ENCODE measurements around the gene CAPN10. TPM values are rescaled to one million over a fixed set of nuclear protein-coding genes. Genes with fewer than 3 reads are reported as not detected.

CAPN10 gene
- polyA plus RNA-seq, 1 donor (not counting 4 experiments of a cell fraction or from before 2014, with no cell fraction given), result 7.1 TPM

- dilution Hi-C loops (cut with MboI; ENCODE audit: extremely low pct_ligation_motif_present, low sequenced_read_pairs), result no loop called here
- Histone ChIP-seq H3K27ac (ENCODE audit: control insufficient read depth, insufficient read depth, low read length) (no peak overlapping the region), H3K79me2 (ENCODE audit: control insufficient read depth, insufficient read depth, low read length) (no peaks in the 10 kb centered on the region), H3K4me1 (ENCODE audit: control insufficient read depth, extremely low read depth, insufficient read depth, low read length) (peaks cover 23% of the 10 kb centered on the region), H4K20me1 (ENCODE audit: control insufficient read depth, extremely low read depth, insufficient read depth, low read length) (peaks cover 5% of the 10 kb centered on the region), H3K9ac (ENCODE audit: control insufficient read depth, extremely low read depth, insufficient read depth, low read length) (no peak overlapping the region), H2AFZ (ENCODE audit: control insufficient read depth, low read length) (no peak overlapping the region), H3K9me1 (ENCODE audit: control insufficient read depth, extremely low read depth, insufficient read depth, low read length) (peaks cover 2% of the 10 kb centered on the region), H3K27me3 (ENCODE audit: control insufficient read depth, extremely low read depth, insufficient read depth, low read length) (no peaks in the 10 kb centered on the region), H3K4me2 (ENCODE audit: control insufficient read depth, extremely low read depth, insufficient read depth, low read depth, low read length) (no peak overlapping the region), H3K36me3 (ENCODE audit: control insufficient read depth in 2 of 2, extremely low read depth in 1 of 2, insufficient read depth in 2 of 2, low read length in 2 of 2) (peaks cover 4 to 8% of the 10 kb centered on the region in 2 experiments), H3K9me3 (ENCODE audit: control insufficient read depth, low read depth, low read length) (no peaks in the 10 kb centered on the region), H3K4me3 (ENCODE audit: control insufficient read depth in 2 of 3, extremely low read depth in 1 of 3, insufficient read depth in 2 of 3, low read depth in 1 of 3, low read length in 3 of 3) (no peak overlapping the region)
- TF ChIP-seq, protein P1, sequence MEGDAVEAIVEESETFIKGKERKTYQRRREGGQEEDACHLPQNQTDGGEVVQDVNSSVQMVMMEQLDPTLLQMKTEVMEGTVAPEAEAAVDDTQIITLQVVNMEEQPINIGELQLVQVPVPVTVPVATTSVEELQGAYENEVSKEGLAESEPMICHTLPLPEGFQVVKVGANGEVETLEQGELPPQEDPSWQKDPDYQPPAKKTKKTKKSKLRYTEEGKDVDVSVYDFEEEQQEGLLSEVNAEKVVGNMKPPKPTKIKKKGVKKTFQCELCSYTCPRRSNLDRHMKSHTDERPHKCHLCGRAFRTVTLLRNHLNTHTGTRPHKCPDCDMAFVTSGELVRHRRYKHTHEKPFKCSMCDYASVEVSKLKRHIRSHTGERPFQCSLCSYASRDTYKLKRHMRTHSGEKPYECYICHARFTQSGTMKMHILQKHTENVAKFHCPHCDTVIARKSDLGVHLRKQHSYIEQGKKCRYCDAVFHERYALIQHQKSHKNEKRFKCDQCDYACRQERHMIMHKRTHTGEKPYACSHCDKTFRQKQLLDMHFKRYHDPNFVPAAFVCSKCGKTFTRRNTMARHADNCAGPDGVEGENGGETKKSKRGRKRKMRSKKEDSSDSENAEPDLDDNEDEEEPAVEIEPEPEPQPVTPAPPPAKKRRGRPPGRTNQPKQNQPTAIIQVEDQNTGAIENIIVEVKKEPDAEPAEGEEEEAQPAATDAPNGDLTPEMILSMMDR (optimal IDR thresholded peaks at IDR 0.05 in 1 of 3, IDR thresholded peaks at IDR 0.05 in 1 of 3, conservative IDR thresholded peaks at IDR 0.05 in 1 of 3; ENCODE audit: extremely low read depth in 1 of 3, insufficient read depth in 2 of 3, low read length in 3 of 3), result no peak
- TF ChIP-seq EZH2 (IDR thresholded peaks at IDR 0.05; ENCODE audit: low read length), result no peak
- FAIRE-seq (no peak), DNase-seq (ENCODE audit: low read depth, low spot score) (no peak)
Observed at GRCh38 chr2:240571314-240571973, 15.1 kb upstream of the CAPN10 start.

DNA sequence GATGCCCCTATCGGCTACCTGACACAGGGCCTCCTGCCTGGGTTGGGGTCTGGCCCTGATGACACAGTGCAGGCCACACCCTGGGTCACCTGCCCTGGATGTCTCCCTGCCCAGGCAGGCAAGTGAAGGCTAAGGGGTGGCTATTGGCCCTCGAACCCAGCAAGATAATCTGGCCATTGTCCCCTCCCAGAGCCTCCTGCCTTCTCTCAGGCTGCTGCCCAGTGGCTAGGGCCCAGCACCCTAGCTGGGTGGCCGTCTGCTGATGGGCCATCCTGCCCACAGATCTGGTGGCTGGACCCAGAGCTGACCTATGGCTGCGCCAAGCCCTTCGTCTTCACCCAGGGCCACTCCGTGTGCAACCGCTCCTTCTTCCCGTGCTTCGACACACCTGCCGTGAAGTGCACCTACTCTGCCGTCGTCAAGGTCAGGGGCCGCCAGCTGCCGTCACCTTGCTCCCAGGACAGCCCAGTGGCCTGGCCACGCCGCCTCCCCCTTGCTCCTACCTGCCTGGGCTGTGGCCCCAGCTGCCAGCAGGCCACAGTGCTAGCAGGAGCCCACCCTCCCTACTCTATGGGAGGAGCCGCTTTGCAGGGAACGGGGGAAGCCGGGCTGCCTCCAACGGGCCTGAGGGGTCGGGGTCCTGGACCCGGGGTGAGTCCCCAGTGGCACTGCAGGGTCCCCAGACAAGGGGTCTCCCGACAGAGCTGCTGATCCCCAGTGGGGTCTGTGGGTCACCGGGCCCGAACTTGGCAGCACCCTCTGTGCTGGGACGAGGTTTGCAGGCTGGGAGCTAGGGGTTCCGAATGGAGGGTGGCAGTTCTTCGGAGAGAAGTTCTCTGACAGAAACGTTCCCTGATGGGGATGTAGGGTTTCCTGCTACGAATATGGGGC is 14.1 kb upstream of the CAPN10 start:
- dilution Hi-C loops (cut with MboI; ENCODE audit: extremely low pct_ligation_motif_present, low sequenced_read_pairs), result no loop called here
- no peaks in the 10 kb centered on the region for H3K79me2 ChIP-seq (ENCODE audit: control insufficient read depth, insufficient read depth, low read length)
- H3K4me1 ChIP-seq (ENCODE audit: control insufficient read depth, extremely low read depth, insufficient read depth, low read length), result peaks cover 14% of the 10 kb centered on the region
- DNase-seq (ENCODE audit: low read depth, low spot score) (no peak), FAIRE-seq (no peak)
- peaks cover 4 to 11% of the 10 kb centered on the region in 2 experiments for H3K36me3 ChIP-seq (ENCODE audit: control insufficient read depth in 2 of 2, extremely low read depth in 1 of 2, insufficient read depth in 2 of 2, low read length in 2 of 2)
- no peak overlapping the region for H3K27ac ChIP-seq (ENCODE audit: control insufficient read depth, insufficient read depth, low read length)
- no peak overlapping the region for H3K4me3 ChIP-seq (ENCODE audit: control insufficient read depth in 2 of 3, extremely low read depth in 1 of 3, insufficient read depth in 2 of 3, low read depth in 1 of 3, low read length in 3 of 3)
- no peak for TF ChIP-seq EZH2 (IDR thresholded peaks at IDR 0.05; ENCODE audit: low read length)
- TF ChIP-seq, protein P1 (optimal IDR thresholded peaks at IDR 0.05 in 1 of 3, IDR thresholded peaks at IDR 0.05 in 1 of 3, conservative IDR thresholded peaks at IDR 0.05 in 1 of 3; ENCODE audit: extremely low read depth in 1 of 3, insufficient read depth in 2 of 3, low read length in 3 of 3), result no peak
- no peaks in the 10 kb centered on the region for H3K27me3 ChIP-seq (ENCODE audit: control insufficient read depth, extremely low read depth, insufficient read depth, low read length)
- no peak overlapping the region for H3K9ac ChIP-seq (ENCODE audit: control insufficient read depth, extremely low read depth, insufficient read depth, low read length)
- H3K9me1 ChIP-seq (ENCODE audit: control insufficient read depth, extremely low read depth, insufficient read depth, low read length), result peaks cover 2% of the 10 kb centered on the region
- H2AFZ ChIP-seq (ENCODE audit: control insufficient read depth, low read length), result no peak overlapping the region
- peaks cover 5% of the 10 kb centered on the region for H4K20me1 ChIP-seq (ENCODE audit: control insufficient read depth, extremely low read depth, insufficient read depth, low read length)
- no peak overlapping the region for H3K4me2 ChIP-seq (ENCODE audit: control insufficient read depth, extremely low read depth, insufficient read depth, low read depth, low read length)
- H3K9me3 ChIP-seq (ENCODE audit: control insufficient read depth, low read depth, low read length), result no peaks in the 10 kb centered on the region

All from keratinocyte (primary cell).